Measurements from ENCODE around the gene CAV3.

GRCh38 chr3:8724108-8724752 lies 9.4 kb upstream of the CAV3 start:
- TF ChIP-seq EZH2phosphoT487 (IDR thresholded peaks at IDR 0.05; ENCODE audit: insufficient read depth, low read depth) (no peak), EZH2 (IDR thresholded peaks at IDR 0.05; ENCODE audit: insufficient read depth, poor library complexity, severe bottlenecking) (no peak)
